ENCODE data around the gene TMEM204.

Gene TMEM204

GRCh38 chr16:1499756-1500464, 33.6 kb upstream of the TMEM204 start:
- no peak for DNase-seq (ENCODE audit: low read depth)

DNA sequence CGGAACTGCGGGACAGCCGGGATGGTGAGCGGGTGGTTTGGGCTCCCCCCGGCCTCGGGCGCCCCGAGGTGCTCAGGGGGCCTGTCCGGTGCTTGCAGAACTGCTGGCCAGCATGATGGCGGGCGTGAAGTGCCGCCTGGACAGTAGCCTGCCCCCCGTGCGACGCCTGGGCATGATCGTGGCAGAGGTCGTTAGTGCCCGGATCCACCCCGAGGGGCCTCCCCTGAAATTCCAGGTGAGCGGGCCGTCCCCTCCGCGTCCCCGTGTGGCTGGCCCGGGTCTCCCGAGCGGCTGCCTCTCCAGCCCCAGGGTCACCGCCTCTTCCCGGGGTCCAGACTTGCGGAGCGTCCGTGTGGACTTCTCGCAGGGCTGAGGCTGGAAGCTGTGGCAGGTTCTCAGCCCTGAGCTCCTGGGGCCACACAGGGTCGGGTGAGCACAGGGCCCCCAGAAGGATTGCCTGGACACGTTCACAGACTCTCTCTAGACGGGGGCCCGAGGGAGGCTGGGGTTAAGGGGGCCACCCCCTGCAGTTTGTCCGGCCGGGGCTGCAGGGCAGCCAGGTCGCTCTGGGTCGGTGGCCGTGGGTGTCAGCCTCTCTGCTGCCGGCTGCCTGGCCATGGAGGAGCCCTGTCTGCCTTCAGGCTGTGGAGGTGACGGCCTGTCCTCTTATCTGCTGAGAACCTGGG, 32.9 kb upstream of the TMEM204 start:
- DNase-seq (ENCODE audit: low read depth), result no peak

DNA sequence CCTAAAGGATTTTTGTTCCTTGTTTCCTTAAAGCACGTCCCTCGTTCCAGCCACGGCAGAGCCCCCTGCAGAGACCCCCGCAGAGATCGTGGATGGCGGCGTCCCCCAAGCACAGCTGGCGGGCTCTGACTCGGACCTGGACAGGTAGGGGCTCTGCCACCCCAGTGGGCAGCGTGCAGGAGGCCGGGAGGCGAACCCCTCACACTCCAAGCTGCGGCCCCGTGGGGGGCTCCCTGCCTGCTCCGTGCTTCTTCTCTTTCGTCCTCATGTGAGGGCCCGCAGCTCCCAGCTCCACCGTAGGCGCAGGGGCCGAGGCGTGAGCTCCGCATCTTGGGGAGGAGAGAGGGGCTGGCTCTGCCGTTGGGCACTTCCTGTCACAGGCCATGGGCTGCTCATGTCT, 31.8 kb upstream of the TMEM204 start:
- DNase-seq (ENCODE audit: low read depth), result no peak

DNA sequence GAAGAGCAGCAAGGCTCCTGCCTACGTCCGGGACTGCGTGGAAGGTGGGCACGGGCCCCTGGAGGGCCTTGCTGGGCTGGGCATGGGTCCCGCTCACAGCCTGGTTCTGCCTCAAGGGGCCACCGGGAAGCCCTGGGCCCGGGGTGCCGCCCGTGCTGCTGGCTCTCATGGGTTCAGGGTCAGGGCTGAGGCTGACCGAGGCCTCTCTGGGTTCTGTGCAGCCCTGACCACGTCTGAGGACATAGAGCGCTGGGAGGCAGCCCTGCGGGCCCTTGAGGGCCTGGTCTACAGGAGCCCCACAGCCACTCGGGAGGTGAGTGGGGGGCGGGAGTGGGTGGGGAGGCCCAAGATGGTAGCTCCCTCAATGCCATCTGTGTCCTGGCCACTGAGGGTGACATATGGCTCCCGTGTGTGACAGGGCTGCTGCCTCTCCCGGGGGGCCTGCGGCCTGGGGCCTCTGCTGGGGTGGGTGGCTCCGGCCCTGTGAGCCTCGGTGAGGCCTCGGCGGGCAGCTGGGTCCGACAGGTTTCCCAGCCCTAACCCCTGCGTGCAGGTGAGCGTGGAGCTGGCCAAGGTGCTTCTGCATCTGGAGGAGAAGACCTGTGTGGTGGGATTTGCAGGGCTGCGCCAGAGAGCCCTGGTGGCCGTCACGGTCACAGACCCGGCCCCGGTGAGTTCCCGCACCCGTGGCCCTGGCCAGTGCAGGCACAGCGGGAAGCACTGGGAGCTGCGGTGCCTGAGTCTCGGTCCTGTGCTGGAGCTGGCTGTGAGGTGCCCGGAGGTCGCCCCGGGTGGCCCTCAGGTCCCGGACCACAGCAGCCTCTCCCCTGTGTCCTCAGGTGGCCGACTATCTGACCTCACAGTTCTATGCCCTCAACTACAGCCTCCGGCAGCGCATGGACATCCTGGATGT, 31.1 kb upstream of the TMEM204 start:
- DNase-seq (ENCODE audit: low read depth), result no peak

DNA sequence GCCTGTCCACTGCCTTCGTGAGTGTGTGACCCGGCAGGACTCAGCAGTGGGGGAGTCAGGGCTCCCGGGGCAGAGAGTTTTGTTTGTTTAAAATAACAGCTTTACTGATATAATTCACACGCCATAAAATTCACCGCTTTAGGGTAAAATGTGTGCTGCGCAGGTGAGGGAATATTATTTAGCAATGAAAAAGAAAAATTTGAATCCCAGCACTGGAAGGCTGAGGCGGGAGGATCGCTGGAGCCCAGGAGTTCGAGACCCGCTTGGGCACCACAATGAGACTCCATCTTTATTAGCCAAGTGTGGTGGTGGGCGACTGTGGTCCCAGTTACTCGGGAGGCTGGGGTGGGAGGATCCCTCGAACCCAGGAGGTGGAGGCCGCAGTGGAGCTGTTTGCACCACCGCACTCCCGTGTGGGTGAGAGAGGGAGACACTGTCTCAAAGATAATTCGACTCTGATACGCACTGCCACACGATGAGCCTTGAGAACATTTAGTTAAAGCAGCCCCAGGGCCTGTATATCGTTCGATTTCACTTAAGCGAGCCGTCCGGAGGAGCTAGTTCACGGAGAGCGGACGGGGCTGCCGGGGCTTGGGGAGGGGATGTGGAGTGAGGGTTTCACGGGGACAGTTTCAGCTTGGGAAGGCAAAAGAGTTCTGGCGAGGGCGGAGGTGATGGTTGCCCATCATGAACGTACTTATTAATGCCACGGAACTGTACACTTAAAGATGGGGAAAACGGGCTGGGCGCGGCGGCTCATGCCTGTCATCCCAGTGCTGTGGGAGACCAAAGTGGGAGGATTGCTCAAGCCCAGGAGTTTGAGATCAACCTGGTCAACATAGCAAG, 30.1 kb upstream of the TMEM204 start:
- DNase-seq (ENCODE audit: low read depth), result no peak

DNA sequence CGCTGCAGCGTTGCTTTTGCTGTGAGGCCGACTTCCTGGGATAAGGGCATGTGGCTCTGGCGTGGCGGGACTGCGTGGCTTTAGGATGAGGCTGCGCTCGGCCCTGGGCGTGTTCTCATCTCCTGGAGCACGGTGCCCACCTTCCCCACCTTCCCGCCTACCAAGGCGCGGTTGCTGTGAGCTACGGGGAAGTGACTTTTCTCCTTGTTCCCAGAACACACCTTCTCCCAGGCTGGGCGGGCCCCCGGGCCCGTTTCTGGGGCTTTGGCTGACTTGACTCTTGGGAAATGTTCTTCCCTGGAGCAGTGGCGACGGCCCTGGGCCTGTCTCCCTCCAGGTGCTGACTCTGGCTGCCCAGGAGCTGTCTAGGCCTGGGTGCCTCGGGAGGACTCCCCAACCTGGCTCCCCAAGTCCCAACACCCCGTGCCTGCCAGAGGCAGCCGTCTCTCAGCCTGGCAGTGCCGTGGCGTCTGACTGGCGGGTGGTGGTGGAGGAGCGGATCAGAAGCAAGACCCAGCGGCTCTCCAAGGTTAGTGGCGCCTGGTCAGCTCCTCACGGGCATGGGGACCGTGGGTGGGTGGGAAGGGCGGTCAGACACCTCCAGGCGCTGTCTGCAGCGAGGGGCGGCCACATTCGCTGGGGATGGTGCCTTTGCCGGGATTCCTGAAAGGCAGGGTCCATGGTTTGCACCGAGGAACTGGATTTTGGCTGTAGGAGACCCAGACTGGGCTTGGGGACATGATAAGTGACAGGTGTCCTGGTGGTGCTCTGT, 28.2 kb upstream of the TMEM204 start:
- DNase-seq (ENCODE audit: low read depth), result no peak

DNA sequence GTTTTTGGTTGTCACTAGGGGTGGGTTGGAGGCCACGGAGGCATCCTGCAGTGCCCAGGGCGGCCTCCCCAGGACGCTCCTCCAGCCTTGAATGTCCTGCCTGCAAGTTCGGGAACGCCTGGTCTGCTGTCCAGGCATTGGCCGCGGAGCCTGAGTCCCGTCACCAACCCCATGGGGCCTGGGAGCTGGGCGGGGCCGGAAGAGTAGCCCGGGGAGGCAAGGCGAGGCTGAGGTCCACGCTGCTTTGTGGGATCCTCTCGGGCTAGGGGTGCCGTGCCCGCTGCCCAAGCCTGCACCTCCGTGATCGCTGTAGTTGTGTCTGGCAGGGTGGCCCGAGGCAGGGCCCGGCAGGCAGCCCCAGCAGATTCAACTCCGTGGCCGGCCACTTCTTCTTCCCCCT, 27.6 kb upstream of the TMEM204 start:
- DNase-seq (ENCODE audit: low read depth), result no peak

- DNase-seq (ENCODE audit: low read depth), result no peak
Measured at GRCh38 chr16:1506494-1507213, 26.8 kb upstream of the TMEM204 start.

DNA sequence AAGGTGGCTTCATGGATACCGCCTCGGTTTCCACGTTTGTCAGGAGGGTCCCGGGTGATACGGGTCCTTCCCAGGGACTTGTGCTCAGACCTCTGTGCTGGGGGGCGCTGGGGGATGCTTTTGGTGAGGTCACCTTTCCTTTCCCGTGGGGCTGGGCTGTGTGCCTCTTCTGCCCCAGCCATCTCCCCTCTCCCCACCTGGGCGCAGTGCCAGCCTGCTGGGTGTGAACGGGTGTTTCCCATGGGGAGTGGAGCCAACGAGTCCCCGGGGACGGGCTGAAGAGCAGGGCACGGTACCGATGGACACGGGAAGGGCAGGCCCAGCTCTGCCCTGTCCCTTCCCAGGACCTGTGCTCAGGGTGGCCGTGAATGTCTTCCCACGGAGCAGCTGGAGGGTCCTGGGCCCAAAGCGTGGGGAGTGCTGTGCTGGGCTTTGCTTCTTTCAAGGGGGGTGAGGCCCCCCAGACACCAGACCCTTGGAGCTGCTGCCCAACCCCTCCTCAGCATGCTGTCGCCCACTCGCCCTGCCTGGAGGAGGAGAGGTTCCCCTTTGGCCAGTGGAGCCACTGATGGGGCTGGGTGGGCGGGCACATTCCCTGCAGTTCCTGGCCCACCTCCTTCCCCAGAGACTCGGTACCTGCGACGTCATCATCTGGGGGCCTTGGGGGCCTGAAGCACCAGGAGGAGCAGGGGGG, 24.8 kb upstream of the TMEM204 start:
- no peak for DNase-seq (ENCODE audit: low read depth)

DNA sequence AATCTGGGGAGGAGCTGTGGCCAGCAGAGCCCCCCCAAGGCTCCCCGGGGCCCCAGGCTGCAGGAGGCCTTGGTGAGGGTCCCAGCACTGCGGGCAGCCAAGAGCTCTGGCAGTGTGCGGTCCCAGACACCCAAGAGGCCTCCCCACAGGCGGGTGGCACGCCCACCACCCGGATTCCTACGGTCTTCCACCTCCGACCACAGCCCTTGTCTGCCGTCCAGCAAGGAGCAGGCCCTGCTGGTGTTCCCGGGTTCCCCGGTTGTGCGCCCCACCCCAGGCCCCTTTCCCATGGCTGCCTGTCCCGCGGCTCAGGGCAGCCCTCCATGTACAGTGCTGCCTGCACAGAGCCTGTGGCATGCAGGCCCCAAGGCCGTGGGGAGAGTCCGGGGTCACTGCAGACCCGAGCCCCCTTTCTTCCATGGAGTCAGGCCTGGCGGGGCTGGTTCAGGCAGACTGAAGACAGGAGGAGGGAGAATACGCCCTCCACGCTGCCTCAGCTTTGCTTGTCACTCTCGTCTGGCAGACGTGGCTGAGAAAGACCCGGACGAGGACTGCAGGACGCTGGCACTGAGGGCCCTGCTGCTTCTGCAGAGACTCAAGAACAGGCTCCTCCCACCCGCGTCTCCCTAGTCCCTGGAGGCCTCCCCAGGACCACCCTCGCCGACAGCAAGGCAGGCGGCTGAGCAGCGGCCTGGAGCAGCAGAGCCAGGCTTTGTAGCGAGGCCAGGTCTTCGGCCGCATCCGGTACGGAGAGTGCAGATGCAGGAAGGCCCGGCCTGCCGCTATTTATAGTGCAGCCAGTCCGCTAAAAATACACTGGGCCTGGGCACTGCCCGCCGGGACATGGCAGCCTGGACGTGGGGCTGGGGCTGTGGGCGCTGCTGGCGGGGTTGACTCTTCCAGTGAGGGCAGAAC, 23.9 kb upstream of the TMEM204 start:
- DNase-seq (ENCODE audit: low read depth), result no peak

GRCh38 chr16:1510272-1510671, 23.2 kb upstream of the TMEM204 start:
- DNase-seq (ENCODE audit: low read depth), result no peak

GRCh38 chr16:1510941-1511351, 22.5 kb upstream of the TMEM204 start:
- DNase-seq (ENCODE audit: low read depth), result no peak

DNA sequence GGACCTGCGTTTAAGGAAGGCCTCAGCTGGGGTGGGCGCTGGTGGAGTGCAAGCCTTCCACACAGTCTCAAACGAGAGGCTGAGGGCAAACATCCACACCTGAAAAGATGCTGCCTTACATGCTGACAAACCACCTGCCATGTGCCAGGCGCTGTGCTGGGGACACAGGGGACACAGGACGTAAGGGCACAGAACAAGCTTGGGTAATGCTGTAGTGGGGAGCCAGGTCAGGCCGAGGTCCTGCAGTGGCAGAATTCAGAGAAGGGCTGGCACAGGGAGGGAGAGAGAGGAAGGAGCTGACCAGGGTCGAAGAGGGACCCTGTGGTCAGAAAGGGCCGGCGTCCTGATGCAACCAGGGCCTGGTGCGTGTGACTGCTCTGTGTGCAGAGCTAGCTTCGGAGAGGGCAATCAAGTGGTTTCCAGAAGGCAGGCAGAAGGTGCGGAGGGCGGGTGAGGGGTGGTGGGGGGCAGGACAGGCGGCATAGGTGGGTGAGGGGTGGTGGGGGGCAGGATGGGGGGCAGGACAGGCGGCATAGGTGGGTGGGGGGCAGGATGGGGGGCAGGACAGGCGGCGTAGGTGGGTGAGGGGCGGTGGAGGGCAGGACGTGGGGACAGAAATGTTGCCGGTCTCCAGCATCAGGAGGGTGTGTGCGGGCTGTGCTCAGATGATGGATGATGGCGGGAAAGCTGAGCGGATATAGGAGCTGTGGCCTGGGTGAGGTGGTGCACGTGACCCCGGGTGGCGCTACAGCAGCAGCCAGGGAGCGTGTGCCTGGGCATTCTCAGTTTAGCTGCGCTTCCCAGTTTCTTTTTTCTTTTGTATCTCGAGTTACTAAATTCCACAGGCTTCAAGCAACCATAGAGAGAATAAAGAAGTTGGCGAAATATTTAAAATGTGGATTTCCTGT, 21.6 kb upstream of the TMEM204 start:
- DNase-seq (ENCODE audit: low read depth), result no peak

GRCh38 chr16:1512774-1513173, 20.7 kb upstream of the TMEM204 start:
- DNase-seq (ENCODE audit: low read depth), result no peak

- no peak for DNase-seq (ENCODE audit: low read depth)
Measured at GRCh38 chr16:1514507-1514906, 19.0 kb upstream of the TMEM204 start.

DNA sequence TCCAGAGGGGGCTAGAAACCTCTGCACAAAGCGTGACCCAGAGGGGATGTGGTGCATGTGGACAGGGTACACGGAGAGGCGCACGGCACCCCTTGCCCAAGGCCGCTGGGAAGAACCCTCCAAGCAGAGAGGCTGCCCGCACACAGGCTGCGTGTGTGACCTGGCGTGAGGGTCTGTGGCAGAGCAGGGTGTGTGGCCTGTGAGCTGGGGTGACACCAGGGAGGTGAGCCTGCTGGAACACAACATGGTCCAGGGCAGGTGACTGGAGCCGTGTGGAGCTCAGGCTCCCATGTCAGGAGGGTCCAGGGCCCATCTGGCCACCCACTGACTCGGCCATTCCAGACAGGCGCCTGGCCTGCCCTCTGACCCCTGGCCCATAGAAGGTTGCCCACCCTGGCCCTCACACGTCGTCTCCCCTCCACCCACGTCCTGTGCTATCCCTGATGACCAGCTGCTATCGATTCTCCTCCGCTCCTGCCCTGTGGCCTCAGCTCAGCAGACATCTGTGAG, 14.8 kb upstream of the TMEM204 start:
- no peak for DNase-seq (ENCODE audit: low read depth)

- no peak for DNase-seq (ENCODE audit: low read depth)
Measured at GRCh38 chr16:1519831-1520230, 13.6 kb upstream of the TMEM204 start.
